Measurements from ENCODE around the gene MRPS27. TPM values are rescaled to one million over a fixed set of nuclear protein-coding genes. Genes with fewer than 3 reads are reported as not detected.

Gene MRPS27
- polyA plus RNA-seq, 2 of the 4 experiments (the other 2 are of a cell fraction) = 81.0 to 141 TPM

- H3K27ac ChIP-seq = peak overlapping the region; percentile 66 to 73; a peak in 5 of 6 replicates
- TF ChIP-seq SREBF2 (IDR thresholded peaks at IDR 0.05) (no peak), RCOR1 (IDR thresholded peaks at IDR 0.05; ENCODE audit: low read depth, low read length) (no peak), CHD2 (IDR thresholded peaks at IDR 0.05; ENCODE audit: low read length, partially characterized antibody) (no peak), RAD21 (conservative IDR thresholded peaks at IDR 0.05 in 1 of 2, IDR thresholded peaks at IDR 0.05 in 1 of 2) (no peak), HOXB13 (CRISPR knock-in tag; IDR thresholded peaks at IDR 0.05; ENCODE audit: low read depth) (no peak), HMGXB4 (CRISPR knock-in tag; IDR thresholded peaks at IDR 0.05; ENCODE audit: borderline replicate concordance) (no peak), EP300 (IDR thresholded peaks at IDR 0.05) (no peak), JUNB (IDR thresholded peaks at IDR 0.05) (no peak), MYC (IDR thresholded peaks at IDR 0.05; ENCODE audit: borderline replicate concordance, low read length) (no peak), HOXA7 (CRISPR knock-in tag; IDR thresholded peaks at IDR 0.05) (no peak), CEBPB (IDR thresholded peaks at IDR 0.05) (no peak), HOXB5 (CRISPR knock-in tag; IDR thresholded peaks at IDR 0.05) (no peak)
- TF ChIP-seq, protein P1, sequence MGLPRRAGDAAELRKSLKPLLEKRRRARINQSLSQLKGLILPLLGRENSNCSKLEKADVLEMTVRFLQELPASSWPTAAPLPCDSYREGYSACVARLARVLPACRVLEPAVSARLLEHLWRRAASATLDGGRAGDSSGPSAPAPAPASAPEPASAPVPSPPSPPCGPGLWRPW (IDR thresholded peaks at IDR 0.05) = no peak
- TF ChIP-seq, protein P2, sequence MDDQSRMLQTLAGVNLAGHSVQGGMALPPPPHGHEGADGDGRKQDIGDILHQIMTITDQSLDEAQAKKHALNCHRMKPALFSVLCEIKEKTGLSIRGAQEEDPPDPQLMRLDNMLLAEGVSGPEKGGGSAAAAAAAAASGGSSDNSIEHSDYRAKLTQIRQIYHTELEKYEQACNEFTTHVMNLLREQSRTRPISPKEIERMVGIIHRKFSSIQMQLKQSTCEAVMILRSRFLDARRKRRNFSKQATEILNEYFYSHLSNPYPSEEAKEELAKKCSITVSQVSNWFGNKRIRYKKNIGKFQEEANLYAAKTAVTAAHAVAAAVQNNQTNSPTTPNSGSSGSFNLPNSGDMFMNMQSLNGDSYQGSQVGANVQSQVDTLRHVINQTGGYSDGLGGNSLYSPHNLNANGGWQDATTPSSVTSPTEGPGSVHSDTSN (IDR thresholded peaks at IDR 0.05) = no peak
- ChIA-PET POLR2A (no interaction called here), CTCF (interaction anchor here (1.1 to 2.3 kb wide), 17 partner anchors 8 to 471 kb away, joined by 3 to 10 read pairs (median 4); no protein-coding TSS in a partner anchor)
- H3K4me2 ChIP-seq = peak overlapping the region; percentile 80
- no peak overlapping the region for H3K4me3 ChIP-seq
- ATAC-seq (peak in 1 of 2 experiments; percentile 68; a peak in 3 of 6 replicates), FAIRE-seq (no peak), DNase-seq (ENCODE audit: low read depth in 1 of 2, low spot score in 1 of 2) (peak; percentile 17 to 52)
- WGBS (ENCODE audit: missing lambda C conversion rate) = 80% methylated on average over 3 of the region's 3 CpGs
- H3K9me3 ChIP-seq = no peaks in the 10 kb centered on the region
- peaks cover 61% of the 10 kb centered on the region for H3K4me1 ChIP-seq
These were observed 74.0 kb downstream of the MRPS27 start for GRCh38 chr5:72245951-72246532.

DNA sequence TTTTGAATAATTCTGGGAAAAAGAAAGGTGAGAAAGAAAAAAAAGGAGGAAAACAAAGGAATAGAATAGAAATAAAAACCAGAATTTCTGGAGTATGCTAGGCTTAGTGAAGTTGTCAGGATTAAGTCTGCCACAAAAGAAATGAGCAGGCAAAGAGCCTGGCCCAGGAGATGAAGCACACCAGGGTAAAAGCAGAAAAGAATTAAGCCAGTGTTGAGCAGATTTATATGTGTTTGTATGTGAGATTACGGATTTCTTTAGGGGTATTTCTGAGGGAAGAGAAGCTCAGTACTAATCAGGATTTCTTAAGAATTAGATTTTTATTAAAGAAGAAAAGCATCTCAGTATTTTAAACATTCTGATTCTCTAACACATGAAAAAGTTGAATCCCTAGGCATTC is 74.5 kb downstream of the MRPS27 start:
- no peak overlapping the region; the same call in 2 of the 3 replicates for H3K4me2 ChIP-seq
- CTCF ChIA-PET = interaction anchor here (0.6 to 2.3 kb wide), 22 partner anchors 9 to 470 kb away, joined by 3 to 10 read pairs (median 3); no protein-coding TSS in a partner anchor
- POLR2A ChIA-PET = no interaction called here
- TF ChIP-seq RAD21 (conservative IDR thresholded peaks at IDR 0.05 in 1 of 2, IDR thresholded peaks at IDR 0.05 in 1 of 2) = no peak
- H3K27ac ChIP-seq = peak overlapping the region; percentile 28 to 73; a peak in 3 of 6 replicates
- FAIRE-seq (no peak), ATAC-seq (no peak), DNase-seq (ENCODE audit: low read depth in 1 of 2, low spot score in 1 of 2) (no peak)
- WGBS (ENCODE audit: missing lambda C conversion rate) = 95% methylated on average over 1 of the region's 1 CpG
- H3K9me3 ChIP-seq = no peaks in the 10 kb centered on the region
- H3K4me1 ChIP-seq = peaks cover 58% of the 10 kb centered on the region
- H3K4me3 ChIP-seq = no peak overlapping the region

DNA sequence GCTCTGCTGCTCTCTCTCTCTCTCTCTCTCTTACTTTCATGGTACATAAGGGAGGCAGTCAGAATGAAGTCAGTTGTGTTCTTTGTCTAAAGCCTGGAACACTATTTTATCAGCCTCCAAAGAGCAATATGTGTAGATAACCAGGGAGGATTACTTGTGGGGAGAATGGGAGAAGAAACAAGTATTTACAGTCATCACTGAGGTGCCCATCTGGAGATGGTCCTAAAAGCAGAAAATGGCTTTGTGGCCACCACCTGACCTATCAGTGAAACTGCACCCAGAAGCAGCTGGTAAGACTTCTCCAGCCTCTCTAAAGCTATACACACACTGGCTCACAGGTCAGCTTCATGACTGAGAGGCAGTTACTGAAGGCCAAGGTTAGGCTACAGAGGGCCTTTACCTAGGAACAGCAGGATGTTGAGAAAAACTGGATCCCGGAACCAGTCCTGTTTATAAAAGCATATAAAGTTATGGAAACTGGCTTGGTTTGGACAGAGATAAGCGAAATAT is 75.1 kb downstream of the MRPS27 start:
- ChIA-PET CTCF (interaction anchor here (0.6 to 2.3 kb wide), 20 partner anchors 8 to 466 kb away, joined by 3 to 10 read pairs (median 3); no protein-coding TSS in a partner anchor), POLR2A (no interaction called here)
- Histone ChIP-seq H3K4me2 (no peak overlapping the region), H3K4me1 (peaks cover 52% of the 10 kb centered on the region), H3K27ac (0 out of 6 replicates have a peak overlapping the region, but pooled peaks of 1 of the 2 experiments have one; percentile 12), H3K4me3 (no peak overlapping the region), H3K9me3 (no peaks in the 10 kb centered on the region)
- TF ChIP-seq, protein P2 (IDR thresholded peaks at IDR 0.05) = no peak
- TF ChIP-seq, protein P3, sequence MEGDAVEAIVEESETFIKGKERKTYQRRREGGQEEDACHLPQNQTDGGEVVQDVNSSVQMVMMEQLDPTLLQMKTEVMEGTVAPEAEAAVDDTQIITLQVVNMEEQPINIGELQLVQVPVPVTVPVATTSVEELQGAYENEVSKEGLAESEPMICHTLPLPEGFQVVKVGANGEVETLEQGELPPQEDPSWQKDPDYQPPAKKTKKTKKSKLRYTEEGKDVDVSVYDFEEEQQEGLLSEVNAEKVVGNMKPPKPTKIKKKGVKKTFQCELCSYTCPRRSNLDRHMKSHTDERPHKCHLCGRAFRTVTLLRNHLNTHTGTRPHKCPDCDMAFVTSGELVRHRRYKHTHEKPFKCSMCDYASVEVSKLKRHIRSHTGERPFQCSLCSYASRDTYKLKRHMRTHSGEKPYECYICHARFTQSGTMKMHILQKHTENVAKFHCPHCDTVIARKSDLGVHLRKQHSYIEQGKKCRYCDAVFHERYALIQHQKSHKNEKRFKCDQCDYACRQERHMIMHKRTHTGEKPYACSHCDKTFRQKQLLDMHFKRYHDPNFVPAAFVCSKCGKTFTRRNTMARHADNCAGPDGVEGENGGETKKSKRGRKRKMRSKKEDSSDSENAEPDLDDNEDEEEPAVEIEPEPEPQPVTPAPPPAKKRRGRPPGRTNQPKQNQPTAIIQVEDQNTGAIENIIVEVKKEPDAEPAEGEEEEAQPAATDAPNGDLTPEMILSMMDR (IDR thresholded peaks at IDR 0.05) = peak; percentile 47; the same call in 2 of the 3 replicates
- peak; percentile 48; the same call in 2 of the 3 replicates for TF ChIP-seq SMC3 (IDR thresholded peaks at IDR 0.05)
- no peak for TF ChIP-seq ZC3H11A (IDR thresholded peaks at IDR 0.05)
- TF ChIP-seq MYC (IDR thresholded peaks at IDR 0.05; ENCODE audit: borderline replicate concordance, low read length) = no peak
- TF ChIP-seq BHLHE40 (IDR thresholded peaks at IDR 0.05; ENCODE audit: low read depth, low read length) = no peak
- TF ChIP-seq ZFP36 (IDR thresholded peaks at IDR 0.05; ENCODE audit: borderline replicate concordance, partially characterized antibody) = no peak
- TF ChIP-seq RAD21 (conservative IDR thresholded peaks at IDR 0.05 in 1 of 2, IDR thresholded peaks at IDR 0.05 in 1 of 2) = peak; percentile 52 to 55
- WGBS (ENCODE audit: missing lambda C conversion rate) = 78% methylated on average over 2 of the region's 2 CpGs
- DNase-seq (ENCODE audit: low read depth in 1 of 2, low spot score in 1 of 2) = peak; percentile 19 to 70
- FAIRE-seq = no peak
- ATAC-seq = peak; percentile 90 to 92
